ENCODE measurements around the gene MSL2. TPM values are rescaled to one million over a fixed set of nuclear protein-coding genes. Genes with fewer than 3 reads are reported as not detected.

Gene MSL2
- total and polyA plus RNA-seq, 2 of the 4 experiments (the other 2 are of a cell fraction), result 7.1 to 13.6 TPM

GRCh38 chr3:136189043-136189442 is 7.1 kb downstream of the MSL2 start:
- no peaks in the 10 kb centered on the region for H3K9me3 ChIP-seq (ENCODE audit: control insufficient read depth, insufficient read depth, low read length)
- H2BK15ac ChIP-seq (ENCODE audit: low read depth, low read length), result no peak overlapping the region
- intact Hi-C loops (cut with micrococcal nuclease) (no loop called here), dilution Hi-C loops (cut with HindIII; ENCODE audit: low sequenced_read_pairs, unreplicated experiment) (no loop called here), in situ Hi-C loops (cut with MboI; ENCODE audit: low sequenced_read_pairs) (no loop called here)
- TF ChIP-seq FOS (IDR thresholded peaks at IDR 0.05; ENCODE audit: low read depth, low read length), result no peak
- TF ChIP-seq RCOR1 (IDR thresholded peaks at IDR 0.05; ENCODE audit: insufficient replicate concordance, low read length), result no peak
- TF ChIP-seq RAD21 (IDR thresholded peaks at IDR 0.05; ENCODE audit: low read length), result no peak
- TF ChIP-seq CEBPB (IDR thresholded peaks at IDR 0.05; ENCODE audit: low read depth, low read length), result no peak
- TF ChIP-seq MXI1 (IDR thresholded peaks at IDR 0.05; ENCODE audit: borderline replicate concordance, low read depth, low read length), result no peak
- no peak for TF ChIP-seq MAZ (IDR thresholded peaks at IDR 0.05; ENCODE audit: borderline replicate concordance, low read depth, low read length)
- TF ChIP-seq SMC3 (IDR thresholded peaks at IDR 0.05; ENCODE audit: low read depth, low read length), result no peak
- no peak for TF ChIP-seq CTCF (conservative IDR thresholded peaks at IDR 0.05; ENCODE audit: low read depth, low read length)
- TF ChIP-seq NFE2L2 (IDR thresholded peaks at IDR 0.05; ENCODE audit: low read depth, low read length), result no peak
- TF ChIP-seq USF2 (IDR thresholded peaks at IDR 0.05; ENCODE audit: low read depth, low read length), result no peak
- no peak for TF ChIP-seq POLR2A (IDR thresholded peaks at IDR 0.05; ENCODE audit: low read depth, low read length)
- TF ChIP-seq ELK1 (IDR thresholded peaks at IDR 0.05; ENCODE audit: borderline replicate concordance, low read depth, low read length), result no peak
- TF ChIP-seq CHD1 (IDR thresholded peaks at IDR 0.05; ENCODE audit: low read depth, low read length), result no peak
- no peak for TF ChIP-seq MAFK (IDR thresholded peaks at IDR 0.05; ENCODE audit: low read depth, low read length)
- TF ChIP-seq BHLHE40 (IDR thresholded peaks at IDR 0.05; ENCODE audit: low read depth, low read length), result no peak
- TF ChIP-seq RFX5 (IDR thresholded peaks at IDR 0.05; ENCODE audit: low read depth, low read length), result no peak
- no peak overlapping the region for H3K18ac ChIP-seq (ENCODE audit: low read depth, low read length)
- no peak overlapping the region for H3K4me2 ChIP-seq (ENCODE audit: low read depth, low read length)
- no peak overlapping the region for H4K5ac ChIP-seq (ENCODE audit: low read depth, low read length)
- H2BK20ac ChIP-seq (ENCODE audit: low read depth, low read length), result no peak overlapping the region
- no peak overlapping the region for H3K4me3 ChIP-seq (ENCODE audit: insufficient read depth, low read depth, low read length)
- ChIA-PET CTCF (no interaction called here), POLR2A (ENCODE audit: unreplicated experiment) (no interaction called here)
- no peak overlapping the region for H2BK120ac ChIP-seq (ENCODE audit: low read depth, low read length)
- H3K79me1 ChIP-seq (ENCODE audit: low read depth in 1 of 2, low read length in 2 of 2), result peaks cover 0 to 14% of the 10 kb centered on the region in 2 experiments; a peak in 1 of 4 replicates
- H2AFZ ChIP-seq (replicated peaks; ENCODE audit: low read length, poor library complexity), result no peak overlapping the region
- no peak for DNase-seq
- peaks cover 21% of the 10 kb centered on the region for H3K9me1 ChIP-seq (ENCODE audit: insufficient read depth, low read length)
- no peaks in the 10 kb centered on the region for H3K27me3 ChIP-seq (ENCODE audit: control insufficient read depth, insufficient read depth, low read length)
- H3K23ac ChIP-seq (ENCODE audit: low read depth, low read length), result no peak overlapping the region
- WGBS, 2 experiments (ENCODE audit: extremely low coverage in 2 of 2, insufficient read length in 1 of 2), result no CpG with 5 or more reads among the region's 5 CpGs
- no peak overlapping the region for H2BK5ac ChIP-seq (ENCODE audit: low read depth, low read length, poor library complexity, severe bottlenecking)
- no peak overlapping the region for H3K27ac ChIP-seq (ENCODE audit: insufficient read depth, low read length)
- peaks cover 13% of the 10 kb centered on the region for H3K4me1 ChIP-seq (ENCODE audit: control insufficient read depth, insufficient read depth, low read length)
- H4K91ac ChIP-seq (ENCODE audit: insufficient read depth, low read depth, low read length), result no peak overlapping the region
- no peak overlapping the region for H2AK9ac ChIP-seq (replicated peaks; ENCODE audit: low read depth, low read length, poor library complexity)
- no peak overlapping the region for H3K56ac ChIP-seq (ENCODE audit: extremely low read depth, insufficient read depth, low read length)
- no peak overlapping the region for H2AK5ac ChIP-seq (ENCODE audit: low read depth, low read length)
- H4K20me1 ChIP-seq (ENCODE audit: insufficient read depth, low read length), result peaks cover 96% of the 10 kb centered on the region
- no peak overlapping the region for H4K8ac ChIP-seq (ENCODE audit: low read depth in 2 of 2, low read length in 2 of 2)
- no peak for ATAC-seq (ENCODE audit: low read depth)
- no peak overlapping the region for H3K9ac ChIP-seq (ENCODE audit: low read depth, low read length)
- H3K4ac ChIP-seq (ENCODE audit: low read depth, low read length), result no peak overlapping the region
- BruUV-seq (replicated peaks), result no TSS peak
- no peak overlapping the region for H3K14ac ChIP-seq (replicated peaks; ENCODE audit: low read depth, low read length)
- no peaks in the 10 kb centered on the region for H3K36me3 ChIP-seq (ENCODE audit: control insufficient read depth, insufficient read depth, low read length)

Measured in IMR-90 (cell line).